ENCODE data around the gene ILK. TPM values are rescaled to one million over a fixed set of nuclear protein-coding genes. Genes with fewer than 3 reads are reported as not detected.

The ILK gene
- total and polyA plus RNA-seq, 2 of the 13 experiments (the other 11 are each of a cell fraction or from before 2014, with no cell fraction given) = 70.3 to 108 TPM

- no peak for TF ChIP-seq ISL2 (CRISPR knock-in tag; IDR thresholded peaks at IDR 0.05)
- TF ChIP-seq PRPF4 (IDR thresholded peaks at IDR 0.05; ENCODE audit: low read depth, low read length, poor library complexity, severe bottlenecking) = no peak
- TF ChIP-seq, protein P1, sequence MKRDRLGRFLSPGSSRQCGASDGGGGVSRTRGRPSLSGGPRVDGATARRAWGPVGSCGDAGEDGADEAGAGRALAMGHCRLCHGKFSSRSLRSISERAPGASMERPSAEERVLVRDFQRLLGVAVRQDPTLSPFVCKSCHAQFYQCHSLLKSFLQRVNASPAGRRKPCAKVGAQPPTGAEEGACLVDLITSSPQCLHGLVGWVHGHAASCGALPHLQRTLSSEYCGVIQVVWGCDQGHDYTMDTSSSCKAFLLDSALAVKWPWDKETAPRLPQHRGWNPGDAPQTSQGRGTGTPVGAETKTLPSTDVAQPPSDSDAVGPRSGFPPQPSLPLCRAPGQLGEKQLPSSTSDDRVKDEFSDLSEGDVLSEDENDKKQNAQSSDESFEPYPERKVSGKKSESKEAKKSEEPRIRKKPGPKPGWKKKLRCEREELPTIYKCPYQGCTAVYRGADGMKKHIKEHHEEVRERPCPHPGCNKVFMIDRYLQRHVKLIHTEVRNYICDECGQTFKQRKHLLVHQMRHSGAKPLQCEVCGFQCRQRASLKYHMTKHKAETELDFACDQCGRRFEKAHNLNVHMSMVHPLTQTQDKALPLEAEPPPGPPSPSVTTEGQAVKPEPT (CRISPR knock-in tag; IDR thresholded peaks at IDR 0.05; ENCODE audit: low read depth) = no peak
- TF ChIP-seq MED1 (CRISPR knock-in tag; IDR thresholded peaks at IDR 0.05) = no peak
- TF ChIP-seq NR2F6 (IDR thresholded peaks at IDR 0.05) = no peak
- no peak for TF ChIP-seq NR2F6 (CRISPR knock-in tag; IDR thresholded peaks at IDR 0.05)
- no peak for TF ChIP-seq SRSF4 (IDR thresholded peaks at IDR 0.05; ENCODE audit: low read depth, low read length, poor library complexity, severe bottlenecking)
- no peak for TF ChIP-seq MYNN (CRISPR knock-in tag; IDR thresholded peaks at IDR 0.05; ENCODE audit: low read depth)
- TF ChIP-seq SOX13 (IDR thresholded peaks at IDR 0.05) = no peak
- no peak for TF ChIP-seq SOX13 (CRISPR knock-in tag; conservative IDR thresholded peaks at IDR 0.05 in 1 of 2, IDR thresholded peaks at IDR 0.05 in 1 of 2)
- no peak for TF ChIP-seq ZNF563 (CRISPR knock-in tag; IDR thresholded peaks at IDR 0.05)
- no peak for TF ChIP-seq GZF1 (CRISPR knock-in tag; IDR thresholded peaks at IDR 0.05)
- no peak for TF ChIP-seq HOXA3 (CRISPR knock-in tag; IDR thresholded peaks at IDR 0.05)
- TF ChIP-seq, protein P2, sequence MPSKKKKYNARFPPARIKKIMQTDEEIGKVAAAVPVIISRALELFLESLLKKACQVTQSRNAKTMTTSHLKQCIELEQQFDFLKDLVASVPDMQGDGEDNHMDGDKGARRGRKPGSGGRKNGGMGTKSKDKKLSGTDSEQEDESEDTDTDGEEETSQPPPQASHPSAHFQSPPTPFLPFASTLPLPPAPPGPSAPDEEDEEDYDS (CRISPR knock-in tag; IDR thresholded peaks at IDR 0.05) = no peak
- TF ChIP-seq ZNF10 (CRISPR knock-in tag; IDR thresholded peaks at IDR 0.05; ENCODE audit: borderline replicate concordance, low read depth) = no peak
These were observed 3.7 kb downstream of the ILK start (continued) for GRCh38 chr11:6607190-6607795.
